Esophagus squamous epithelium (tissue), 5 donors: ENCODE data around the gene CYSRT1. TPM values are rescaled to one million over a fixed set of nuclear protein-coding genes. Genes with fewer than 3 reads are reported as not detected.
A peak's percentile ranks its signal among the peaks of the same experiment; 100 is the strongest.

Source experiments
- DNase-seq: peaks from one replicate; lab custom pipeline; 2025; lab: John Stamatoyannopoulos, UW
- H3K27ac ChIP-seq, 4 donors: fragments of 200-600 bp; sonication (generic); one replicate each; pipeline ENCODE4 v1.5.1; 2016 to 2019; ENCODE audit warnings: mild to moderate bottlenecking in 1 of 4
- H3K27me3 ChIP-seq, 4 donors: fragments of 200-600 bp; sonication (generic); 1 replicate in 3 of 4; 2 replicates in 1 of 4; pipeline versions ENCODE4 v1.5.1 to v1.6.0; 2017 to 2021; ENCODE audit warnings: antibody characterized with exemption in 1 of 4
- H3K36me3 ChIP-seq, 3 donors: fragments of 200-600 bp; sonication (generic); one replicate each; pipeline ENCODE4 v1.5.1; 2016 to 2019
- H3K4me1 ChIP-seq, 3 donors: fragments of 200-600 bp; sonication (generic); one replicate each; pipeline ENCODE4 v1.5.1; 2017 to 2019
- H3K4me3 ChIP-seq, 4 donors: fragments of 200-600 bp; sonication (generic); 1 replicate in 3 of 4; 2 replicates in 1 of 4; pipeline ENCODE4 v1.5.1; 2016 to 2019; ENCODE audit warnings: mild to moderate bottlenecking in 2 of 4, moderate library complexity in 1 of 4
- H3K9me3 ChIP-seq, 3 donors: fragments of 200-600 bp; sonication (generic); one replicate each; pipeline ENCODE4 v1.5.1; 2016 to 2019
- CTCF ChIP-seq, 6 experiments: fragments of 450-650 bp in 4 of 6; fragments of 200-600 bp in 2 of 6; sonication (generic) in 2 of 6; IDR thresholded peaks; one replicate each; pipeline ENCODE4 v1.5.1; 2016 to 2019; ENCODE audit warnings: antibody characterized with exemption in 6 of 6, mild to moderate bottlenecking in 4 of 6, moderate library complexity in 4 of 6
- POLR2A ChIP-seq, 4 donors: fragments of 450-650 bp; IDR thresholded peaks; one replicate each; pipeline ENCODE4 v1.6.1; 2017; ENCODE audit warnings: antibody characterized with exemption in 4 of 4, mild to moderate bottlenecking in 4 of 4, moderate library complexity in 3 of 4
- WGBS, 2 donors: methylation state at CpG; one replicate each; pipeline ENCODE4 v1.1.5; 2018; 5-methylcytosine and 5-hydroxymethylcytosine counted together
- intact Hi-C: fragments of 100-400 bp; cut with DNase I; formaldehyde crosslinking; loops from one replicate; pipeline ENCODE4 v1.15.0; 2022
- total RNA-seq, 4 donors: library from RNA; depleted of rRNA; stranded (reverse); fragments of >200 nt; gene quantifications; one replicate each; pipeline ENCODE4 v1.1.0, GENCODE V29; 2016
- donor health status: DM: yes; HTN: yes; CAD: no.

Gene CYSRT1
- total RNA-seq, 4 donors from 2014 or later = 114 to 301 (median 152) TPM

GRCh38 chr9:137198051-137198901, 26.7 kb upstream of the CYSRT1 start:
- 46% methylated on average over 3 of the region's 19 CpGs; no CpG with 5 or more reads in 1 of the 2 donors for WGBS, 2 donors
- peaks cover 67 to 91% (median 69%) of the 10 kb centered on the region in 3 donors for H3K4me1 ChIP-seq
- intact Hi-C loops = no loop called here
- peak overlapping the region in 3 of 4 donors; percentile 72 to 82 (median 72) for H3K4me3 ChIP-seq
- H3K27me3 ChIP-seq = no peaks in the 10 kb centered on the region
- peaks cover 0 to 4% (median 0%) of the 10 kb centered on the region in 3 donors for H3K36me3 ChIP-seq
- no peak for DNase-seq
- H3K27ac ChIP-seq = peak overlapping the region in 2 of 4 donors; percentile 70 to 94
- no peaks in the 10 kb centered on the region for H3K9me3 ChIP-seq
- TF ChIP-seq POLR2A (IDR thresholded peaks at IDR 0.05) = no peak
- TF ChIP-seq CTCF (IDR thresholded peaks at IDR 0.05) = no peak

GRCh38 chr9:137198902-137199283, 26.1 kb upstream of the CYSRT1 start:
- peaks cover 71 to 91% (median 75%) of the 10 kb centered on the region in 3 donors for H3K4me1 ChIP-seq
- 78% methylated on average over 8 of the region's 11 CpGs; no CpG with 5 or more reads in 1 of the 2 donors for WGBS, 2 donors
- DNase-seq = no peak

GRCh38 chr9:137199411-137200121, 25.4 kb upstream of the CYSRT1 start:
- Histone ChIP-seq H3K36me3 (no peaks in the 10 kb centered on the region), H3K27ac (peak overlapping the region in 3 of 4 donors; percentile 53 to 94 (median 70)), H3K4me1 (peaks cover 69 to 91% (median 76%) of the 10 kb centered on the region in 3 donors), H3K4me3 (peak overlapping the region; percentile 39 to 82 (median 72)), H3K9me3 (no peaks in the 10 kb centered on the region), H3K27me3 (no peaks in the 10 kb centered on the region)
- intact Hi-C loops = no loop called here
- no peak for DNase-seq
- WGBS, 2 donors = 55% methylated on average over 4 of the region's 51 CpGs; no CpG with 5 or more reads in 1 of the 2 donors
- no peak for TF ChIP-seq POLR2A (IDR thresholded peaks at IDR 0.05)
- no peak for TF ChIP-seq CTCF (IDR thresholded peaks at IDR 0.05)

More at GRCh38 chr9:137198902-137199283, 26.1 kb upstream of the CYSRT1 start:
- H3K27ac ChIP-seq = peak overlapping the region in 3 of 4 donors; percentile 53 to 94 (median 70)
- no peak for TF ChIP-seq POLR2A (IDR thresholded peaks at IDR 0.05)
- intact Hi-C loops = no loop called here
- no peaks in the 10 kb centered on the region for H3K36me3 ChIP-seq
- peak overlapping the region; percentile 39 to 82 (median 72) for H3K4me3 ChIP-seq
- no peaks in the 10 kb centered on the region for H3K27me3 ChIP-seq
- H3K9me3 ChIP-seq = no peaks in the 10 kb centered on the region

- DNase-seq = peak; percentile 96
- WGBS, 2 donors = 0% methylated on average over 5 of the region's 118 CpGs; no CpG with 5 or more reads in 1 of the 2 donors
- Histone ChIP-seq H3K36me3 (no peaks in the 10 kb centered on the region), H3K4me3 (peak within 1 kb of the TSS; percentile 59 to 82 (median 72)), H3K4me1 (peaks cover 64 to 86% (median 73%) of the 10 kb centered on the region in 3 donors), H3K27ac (peak within 1 kb of the TSS; percentile 89 to 94 (median 90)), H3K9me3 (no peaks in the 10 kb centered on the region), H3K27me3 (no peaks in the 10 kb centered on the region)
- TF ChIP-seq CTCF (IDR thresholded peaks at IDR 0.05) (peak in 2 of 6 experiments; percentile 3 to 17), POLR2A (IDR thresholded peaks at IDR 0.05) (peak in 3 of 4 donors; percentile 23 to 83 (median 82))
- intact Hi-C loops = no loop called here
These were observed 24.4 kb upstream of the CYSRT1 start, which contains the start of gene TPRN for GRCh38 chr9:137200311-137201204. TPRN (minus strand) TSS chr9:137200741; CDS start chr9:137200711, 30 bp downstream.
